OCI-M2 (cell line): ENCODE results near the gene SBK3.
"Not testable (repeated sequence)": the region's sequence is repeated elsewhere in the genome, so short reads cannot be mapped to it uniquely, and the experiment has no call there.

Experiments
- DNase-seq: peaks from one replicate; lab custom pipeline; 2025; ENCODE audit not compliant: unreplicated experiment; lab: John Stamatoyannopoulos, UW

The SBK3 gene

DNA sequence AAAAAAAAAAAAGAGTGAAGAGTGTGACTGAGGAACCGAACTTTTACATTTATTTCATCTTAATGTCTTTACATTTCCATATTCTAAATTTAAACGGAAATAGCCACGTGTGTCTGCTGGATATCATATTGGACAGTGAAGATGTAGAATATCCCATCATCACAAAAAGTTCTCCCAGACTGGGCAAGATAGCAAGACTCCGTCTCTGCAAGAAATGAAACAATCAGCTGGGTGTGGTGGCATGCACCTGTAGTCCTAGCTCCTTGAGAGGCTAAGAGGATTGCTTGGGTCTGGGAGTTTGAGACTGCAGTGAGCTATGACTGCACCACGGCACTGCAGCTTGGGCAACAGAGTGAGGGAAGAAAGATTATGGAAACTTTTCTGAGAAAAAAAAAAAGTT lies 31.4 kb upstream of the SBK3 start:
- DNase-seq: no peak

DNA sequence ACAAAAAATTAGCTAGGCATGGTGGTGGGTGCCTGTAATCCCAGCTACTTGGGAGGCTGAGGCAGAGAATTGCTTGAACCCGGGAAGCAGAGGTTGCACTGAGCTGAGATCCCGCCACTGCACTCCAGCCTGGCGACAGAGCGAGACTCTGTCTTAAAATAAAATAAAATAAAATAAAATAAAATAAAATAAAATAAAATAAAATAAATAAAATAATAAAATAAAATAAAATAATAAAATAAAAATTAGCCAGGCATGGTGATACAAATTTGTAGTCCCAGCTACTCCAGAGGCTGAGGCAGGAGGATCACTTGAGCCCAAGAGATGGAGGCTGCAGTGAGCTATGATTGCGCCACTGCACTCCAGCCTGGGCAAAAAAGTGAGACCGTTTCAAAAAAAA lies 28.6 kb upstream of the SBK3 start:
- DNase-seq: not testable (repeated sequence)

DNA sequence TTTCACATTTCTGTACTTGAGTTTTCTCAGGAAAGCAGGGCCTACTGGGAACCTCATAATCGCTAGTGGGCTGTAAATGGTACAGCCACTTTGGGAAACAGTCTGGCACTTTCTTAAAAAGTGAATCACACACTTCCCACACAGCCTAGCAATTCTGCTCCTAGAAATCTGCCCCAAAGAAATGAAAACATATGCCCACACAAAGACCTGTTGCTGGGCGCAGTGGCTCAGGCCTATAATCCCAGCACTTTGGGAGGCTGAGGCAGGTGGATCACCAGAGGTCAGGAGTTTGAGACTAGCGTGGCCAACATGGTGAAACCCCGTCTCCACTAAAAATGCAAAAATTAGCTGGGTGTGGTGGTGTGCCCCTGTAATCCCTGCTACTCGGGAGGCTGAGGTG lies 24.1 kb upstream of the SBK3 start:
- not testable (repeated sequence) for DNase-seq

DNA sequence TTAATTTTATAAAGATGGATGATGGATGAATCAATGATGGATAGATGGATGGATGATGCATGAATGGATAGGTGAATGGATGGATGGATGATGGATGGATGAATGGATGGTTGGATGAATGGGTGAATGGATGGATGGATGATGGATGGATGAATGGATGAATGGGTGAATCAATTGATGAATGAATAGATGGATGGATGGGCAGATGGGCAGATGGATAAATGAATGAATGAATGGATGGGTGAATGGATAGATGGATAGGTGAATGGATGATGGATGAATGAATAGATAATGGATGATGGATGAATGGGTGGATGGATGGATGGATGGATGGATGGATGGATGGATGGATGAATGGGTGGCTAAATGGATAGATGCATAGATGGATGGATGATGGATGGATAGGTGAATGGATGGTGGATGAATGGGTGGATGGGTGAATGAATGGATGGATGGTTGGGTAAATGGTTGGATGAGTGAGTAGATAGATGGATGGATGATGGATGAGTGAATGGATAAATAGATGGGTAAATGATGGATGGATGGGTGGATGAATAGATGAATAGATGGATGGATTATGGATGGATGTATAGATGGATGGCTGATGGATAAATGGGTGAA lies 22.5 kb upstream of the SBK3 start:
- DNase-seq: no peak

DNA sequence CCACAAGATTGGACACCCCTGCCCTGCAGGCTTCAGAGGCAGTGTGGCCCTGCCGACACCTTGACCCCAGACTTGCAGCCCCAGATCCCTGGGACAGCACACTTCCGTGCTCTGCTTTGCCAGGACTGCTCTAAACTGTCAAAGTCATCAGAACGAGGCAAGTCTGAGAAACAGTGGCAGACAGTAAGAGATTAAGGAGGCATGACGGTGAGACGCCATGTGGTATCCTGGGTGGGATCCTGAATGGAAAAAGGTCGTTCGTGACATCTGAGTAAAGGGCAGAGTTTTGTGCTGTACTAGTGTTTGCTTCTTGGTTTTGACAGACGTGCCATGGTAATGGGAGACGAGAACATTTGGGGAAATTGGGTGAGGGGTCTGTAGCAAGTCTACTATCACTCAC lies 21.5 kb upstream of the SBK3 start:
- DNase-seq: no peak

DNA sequence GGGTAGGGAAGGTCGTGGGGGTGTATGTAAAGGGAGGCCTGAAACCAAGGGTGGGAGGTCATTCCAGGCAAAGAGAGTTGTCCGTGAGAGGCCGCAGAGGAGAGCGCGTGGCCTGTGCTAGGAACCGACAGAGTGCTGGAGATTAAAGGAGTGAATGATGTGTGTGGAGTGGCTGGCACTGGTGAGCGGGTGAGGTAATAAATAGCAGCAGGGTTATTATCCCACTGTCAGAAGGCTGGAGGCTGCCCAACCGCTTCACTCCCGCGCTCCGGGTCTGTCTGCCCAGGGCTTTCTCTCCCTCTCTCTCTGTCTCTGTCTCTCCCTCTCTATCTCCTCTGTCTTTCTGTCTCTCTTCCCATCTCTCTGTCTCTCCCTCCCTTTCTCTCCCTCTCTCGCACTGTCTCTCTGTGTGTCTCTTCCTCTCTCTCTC lies 17.9 kb upstream of the SBK3 start:
- DNase-seq: no peak

DNA sequence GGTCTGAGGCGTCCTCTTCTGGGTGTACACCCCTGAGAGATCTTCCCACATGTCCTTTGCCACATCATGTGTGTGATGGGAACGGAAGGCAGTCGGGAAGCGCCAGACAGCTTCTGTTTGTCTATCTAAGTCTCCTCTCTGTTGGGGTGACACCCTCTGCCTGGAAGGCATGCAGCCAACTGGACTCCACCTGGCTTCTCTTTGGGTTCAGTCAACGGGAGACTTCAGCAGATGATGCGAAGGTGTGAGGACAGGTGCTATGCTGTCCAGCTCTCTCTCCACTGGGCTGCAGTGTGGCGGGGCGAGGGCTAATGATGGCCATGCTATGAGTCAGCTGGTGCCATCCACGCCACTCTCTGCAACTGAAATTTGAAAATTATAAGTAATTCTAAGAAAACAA lies 14.3 kb upstream of the SBK3 start:
- no peak for DNase-seq

DNA sequence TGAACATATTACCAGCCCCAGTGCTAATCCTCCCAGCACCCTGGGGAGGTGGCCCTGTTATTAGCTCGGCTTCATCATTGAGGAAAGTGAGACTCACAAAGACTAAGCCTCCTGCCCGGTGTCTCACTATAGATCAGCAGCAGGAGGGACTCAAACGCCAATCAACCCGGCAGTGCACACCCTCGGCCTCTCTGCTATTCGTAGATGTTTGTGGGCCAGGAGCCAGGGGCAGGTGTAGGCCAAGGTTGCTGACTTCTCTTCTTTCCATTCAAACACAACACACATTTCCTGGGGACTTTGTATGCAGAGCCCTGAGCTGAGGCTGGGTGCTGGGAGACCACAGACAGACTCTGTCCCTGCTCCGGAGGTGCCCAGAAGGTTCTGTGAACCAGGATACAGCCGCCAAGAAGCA lies 9.4 kb upstream of the SBK3 start:
- DNase-seq: no peak

DNA sequence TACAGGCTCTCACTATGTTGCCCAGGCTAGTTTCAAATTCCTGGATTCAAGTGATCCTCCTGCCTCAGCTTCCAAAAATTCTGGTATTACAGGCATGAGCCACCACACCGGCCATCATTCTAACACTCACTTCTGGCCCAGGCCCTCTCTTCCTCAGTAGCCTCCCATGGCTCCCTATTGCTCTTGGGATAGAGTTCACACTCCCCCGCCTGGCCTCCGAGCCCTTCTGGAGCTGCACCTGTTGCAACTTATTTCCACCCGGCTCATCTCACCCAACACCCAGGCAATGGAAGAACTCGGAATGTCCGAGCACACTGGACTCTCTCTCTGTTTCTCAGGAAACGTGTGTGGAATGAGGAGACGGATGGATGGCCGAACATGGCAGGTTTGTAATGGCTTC lies 9.0 kb upstream of the SBK3 start:
- DNase-seq: no peak

DNA sequence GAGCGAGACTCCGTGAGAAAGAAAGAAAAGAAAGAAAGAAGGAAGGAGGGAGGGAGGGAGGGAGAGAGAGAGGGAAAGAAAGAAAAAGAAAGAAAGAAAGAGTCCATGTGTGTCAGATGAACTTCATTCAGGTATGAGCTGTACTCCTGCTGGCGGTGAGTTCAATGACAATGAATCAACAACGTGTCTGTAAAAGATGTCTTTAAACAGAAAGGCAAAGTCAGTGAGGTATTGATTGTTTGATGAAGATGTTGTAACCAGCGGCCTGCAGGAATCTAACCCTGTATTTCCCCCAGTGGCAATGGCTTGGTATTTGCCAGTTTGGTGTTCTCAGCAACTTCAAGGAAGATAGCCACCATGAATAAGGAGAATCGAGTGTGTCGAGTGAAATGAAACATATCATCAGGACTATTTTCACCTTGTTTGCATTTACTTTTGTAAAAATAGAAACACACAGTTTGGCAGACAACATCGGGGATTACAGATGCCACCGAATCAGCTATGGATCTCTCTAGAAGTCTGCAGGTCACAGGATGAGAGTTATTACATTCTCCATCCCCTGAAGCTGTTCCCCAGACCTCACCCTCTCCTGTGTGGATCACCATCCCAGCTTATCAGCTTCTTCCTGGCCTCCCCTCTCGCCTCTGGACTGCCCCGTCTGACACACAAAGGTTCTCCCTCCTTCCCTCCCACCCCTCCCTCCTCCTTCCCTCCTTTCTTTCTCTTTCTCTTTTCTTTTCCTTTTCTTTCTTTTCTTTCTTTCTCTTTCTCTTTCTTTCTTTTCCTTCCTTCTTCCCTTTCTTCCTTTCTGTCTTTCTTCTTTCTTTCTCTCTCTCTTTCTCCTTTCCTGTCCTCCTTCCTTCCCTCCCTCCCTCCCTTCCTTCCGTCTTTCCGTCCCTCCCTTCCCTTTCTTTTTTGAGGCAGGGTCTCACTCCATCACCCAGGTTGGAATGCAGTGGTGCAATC lies 8.2 kb upstream of the SBK3 start:
- DNase-seq: no peak

DNA sequence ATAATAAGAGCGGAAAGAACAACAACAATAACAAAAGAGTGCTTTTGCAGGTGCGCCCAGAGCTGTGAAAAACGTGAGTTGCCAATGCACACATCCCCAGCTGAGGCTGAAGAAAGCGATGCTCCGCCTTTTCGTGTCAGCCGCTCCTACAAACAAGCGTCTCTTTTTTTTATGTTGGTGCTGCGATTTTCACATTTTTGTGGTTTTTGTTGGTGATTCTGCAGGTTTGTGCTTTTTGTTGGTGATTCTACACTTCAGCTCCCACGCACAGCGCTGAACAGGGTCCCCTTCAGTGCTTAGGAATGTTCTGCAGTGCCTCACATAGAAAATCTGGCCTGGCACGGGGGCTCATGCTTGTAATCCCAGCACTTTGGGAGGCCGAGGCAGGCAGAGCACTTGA lies 7.3 kb upstream of the SBK3 start:
- no peak for DNase-seq

DNA sequence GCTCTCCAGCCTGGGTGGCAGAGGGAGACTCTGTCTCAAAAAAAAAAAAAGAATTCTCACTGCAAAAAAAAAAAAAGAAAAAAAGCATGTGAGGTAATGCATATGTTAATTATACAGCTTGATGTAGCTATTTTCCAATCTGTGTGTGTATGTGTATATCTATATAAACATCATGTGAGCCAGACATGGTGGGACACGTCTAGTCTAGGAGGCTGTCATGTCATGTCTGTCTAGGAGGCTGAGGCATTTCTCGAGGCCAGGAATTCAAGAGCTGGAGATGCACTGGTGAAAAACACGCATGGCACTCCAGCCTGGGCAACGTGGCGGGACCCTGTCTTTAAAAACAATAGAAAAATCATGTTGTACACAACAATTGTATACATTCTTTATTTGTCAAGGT lies 6.9 kb upstream of the SBK3 start:
- no peak for DNase-seq

DNA sequence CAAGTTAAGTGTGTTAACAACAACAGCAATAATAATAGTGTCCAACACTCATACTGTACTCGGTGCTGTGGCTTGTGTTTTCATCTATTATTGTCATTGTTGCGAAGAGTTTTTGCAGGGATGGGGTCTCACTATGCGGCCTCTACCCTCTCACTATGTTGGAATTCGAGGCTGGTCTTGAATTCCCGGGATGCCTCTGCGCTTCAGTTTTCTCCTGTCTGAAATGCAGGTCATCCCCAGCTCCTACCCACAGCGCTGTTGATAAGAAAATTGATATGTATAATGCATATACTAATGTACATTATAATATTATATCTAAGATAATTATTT lies 4.9 kb upstream of the SBK3 start:
- DNase-seq: no peak

DNA sequence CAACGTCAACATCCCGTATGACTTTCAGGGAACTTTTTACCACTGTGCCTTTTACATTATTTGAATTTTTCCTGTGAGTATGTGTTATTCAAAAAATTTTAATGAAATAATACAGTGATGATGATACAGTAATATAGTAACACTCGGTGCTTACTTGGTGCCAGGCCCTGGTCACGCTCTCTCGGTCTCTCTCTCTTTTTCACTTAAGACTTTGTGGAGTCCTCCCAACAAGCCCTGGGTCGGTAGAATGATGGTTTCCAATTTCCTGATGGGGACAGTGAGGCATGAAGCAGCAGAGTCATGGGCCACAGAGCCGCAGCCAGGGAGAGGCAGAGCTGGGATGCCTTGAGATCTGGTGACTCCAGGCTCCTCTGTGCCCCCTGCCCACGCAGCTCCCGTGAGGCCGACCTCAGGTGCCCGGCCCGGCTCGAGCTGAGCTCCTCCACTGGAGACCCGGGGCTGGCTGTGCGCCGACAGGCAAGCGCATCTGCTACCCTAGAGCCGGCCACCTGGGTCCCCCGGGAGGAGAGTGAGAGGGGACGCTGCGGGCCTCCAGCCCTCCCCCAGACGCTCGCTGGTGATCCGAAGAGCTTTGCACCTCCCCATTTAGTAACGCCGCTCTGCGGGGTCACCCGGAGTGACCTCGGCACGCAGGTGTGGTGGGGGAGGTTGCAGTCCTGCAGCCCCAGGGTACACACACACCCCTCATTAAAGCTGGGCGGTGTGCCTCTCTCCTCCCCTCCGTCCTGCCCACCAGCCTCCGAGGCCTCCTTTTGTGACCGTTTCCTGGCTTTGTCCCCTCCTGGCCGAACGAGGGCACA lies 4.4 kb upstream of the SBK3 start:
- DNase-seq: no peak

DNA sequence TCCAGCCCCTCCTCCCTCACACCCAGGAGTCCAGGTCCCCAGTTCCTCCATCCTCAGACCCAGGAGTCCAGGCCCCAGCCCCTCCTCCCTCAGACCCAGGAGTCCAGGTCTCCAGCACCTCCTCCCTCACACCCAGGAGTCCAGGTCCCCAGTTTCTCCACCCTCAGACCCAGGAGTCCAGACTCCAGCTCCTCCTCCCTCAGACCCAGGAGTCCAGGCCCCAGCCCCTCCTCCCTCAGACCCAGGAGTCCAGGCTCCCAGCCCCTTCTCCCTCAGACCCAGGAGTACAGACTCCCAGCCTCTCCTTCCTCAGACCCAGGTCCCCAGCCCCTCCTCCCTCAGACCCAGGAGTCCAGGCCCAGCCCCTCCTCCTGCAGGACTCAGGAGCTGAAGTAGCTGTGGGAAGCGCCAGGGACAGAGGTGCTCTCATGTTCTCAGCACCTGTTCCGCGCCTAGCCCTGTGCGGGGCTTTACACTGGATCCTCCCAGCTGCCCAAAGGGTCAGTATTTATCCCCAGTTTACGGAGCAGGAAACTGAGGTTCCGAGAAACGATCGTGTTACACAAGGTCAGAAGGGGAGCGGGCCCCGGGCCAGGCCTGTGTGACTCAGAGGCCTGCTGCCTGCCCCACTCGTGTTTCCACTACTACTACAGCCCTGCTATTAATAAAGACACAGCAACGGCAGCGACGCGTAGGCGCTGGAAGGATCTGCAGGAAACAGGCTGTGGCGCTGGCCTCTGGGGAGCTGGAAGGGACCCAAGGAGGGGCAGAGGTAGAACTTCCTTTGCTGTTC lies 1.7 kb upstream of the SBK3 start:
- no peak for DNase-seq

DNA sequence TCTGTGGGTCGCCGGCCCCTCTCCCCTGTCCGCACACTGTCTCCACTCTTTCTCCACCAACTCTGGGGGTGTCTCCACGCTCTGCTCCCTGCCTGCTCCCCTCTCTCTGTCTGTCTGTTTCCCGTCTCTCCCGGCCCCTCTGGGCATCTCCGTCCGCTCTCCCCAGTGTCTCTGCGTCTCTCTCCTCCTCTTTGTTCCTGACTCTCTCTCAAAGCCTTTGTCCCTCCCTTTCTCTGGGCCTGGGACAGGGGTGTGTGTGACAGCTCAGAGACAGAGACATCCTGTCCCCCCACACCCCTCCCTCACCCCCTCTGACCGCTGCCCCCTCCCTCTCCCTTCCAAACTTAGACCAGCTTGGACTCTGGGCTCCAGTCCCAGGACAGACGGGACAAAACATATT lies 668 bp upstream of the SBK3 start:
- DNase-seq: no peak

DNA sequence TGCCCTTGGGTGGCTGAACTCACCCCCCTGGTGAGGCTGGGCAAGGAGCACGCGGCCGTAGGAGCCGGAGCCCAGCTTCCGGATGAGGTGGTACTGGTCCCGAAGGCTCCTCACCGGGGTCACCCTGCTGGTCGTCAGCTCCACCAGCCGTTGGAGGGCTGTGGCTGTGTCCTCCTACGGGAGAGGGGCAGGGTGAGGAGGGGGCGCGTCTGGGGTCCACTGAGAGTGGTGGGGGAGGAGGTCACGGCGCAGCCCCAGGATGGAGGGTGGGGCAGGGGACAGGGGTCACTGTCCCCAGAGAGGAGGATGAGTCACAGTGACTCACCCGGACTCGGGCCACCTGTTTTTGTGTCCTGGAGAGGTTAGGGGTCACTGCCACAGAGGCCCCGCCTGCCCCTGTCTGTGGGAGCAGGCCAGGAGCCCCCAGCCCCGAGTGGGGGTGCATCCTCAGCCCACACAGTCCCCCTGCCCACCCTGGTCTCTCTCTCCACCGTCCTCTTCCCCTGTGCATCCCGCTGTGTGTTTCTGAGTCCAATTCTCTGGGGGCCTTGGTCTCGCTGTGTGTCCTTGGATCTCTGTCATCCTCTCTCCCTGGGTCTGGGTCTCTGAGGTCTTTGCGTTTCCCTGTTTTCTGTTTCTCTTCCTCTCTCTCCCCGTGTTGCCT lies 435 bp downstream of the SBK3 start:
- DNase-seq: no peak

DNA sequence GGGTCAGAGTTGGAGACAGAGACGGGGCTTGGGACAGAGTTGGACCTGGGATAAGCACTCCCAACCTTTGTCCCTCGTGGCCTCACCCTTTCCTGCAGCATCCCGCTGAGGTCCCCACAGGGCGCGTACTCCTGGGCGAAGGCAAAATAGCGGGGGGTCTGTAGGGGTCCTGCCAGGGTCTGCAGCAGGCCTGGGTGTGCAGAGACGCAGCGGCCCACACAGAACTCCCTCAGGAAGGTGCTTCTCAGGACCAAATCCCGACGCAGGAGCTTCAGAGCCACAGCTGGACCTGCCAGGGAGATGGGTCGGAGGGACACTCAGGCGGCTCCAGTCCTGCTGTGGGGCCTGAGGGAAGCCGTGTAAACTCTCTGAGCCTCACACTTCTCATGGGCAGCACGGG lies 1.3 kb downstream of the SBK3 start:
- no peak for DNase-seq

DNA sequence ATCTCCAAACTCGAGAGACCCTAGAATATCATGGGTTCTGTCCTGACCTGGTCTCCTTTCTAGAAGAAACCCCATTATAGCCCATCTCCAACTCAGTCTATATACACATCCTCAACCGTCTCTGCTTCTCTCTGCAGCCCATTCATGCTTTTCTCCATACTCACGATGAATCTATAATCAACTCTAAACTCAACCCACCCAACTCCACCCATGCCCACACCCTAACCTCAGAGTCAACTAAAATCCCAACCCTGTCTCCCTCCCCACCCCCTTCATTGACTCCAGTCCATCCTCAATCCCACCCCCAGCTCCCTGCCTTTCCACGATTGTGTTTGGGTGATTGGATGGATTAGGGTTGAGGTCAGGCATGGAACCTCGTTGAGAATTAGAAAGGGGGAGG lies 1.8 kb downstream of the SBK3 start:
- DNase-seq: no peak

DNA sequence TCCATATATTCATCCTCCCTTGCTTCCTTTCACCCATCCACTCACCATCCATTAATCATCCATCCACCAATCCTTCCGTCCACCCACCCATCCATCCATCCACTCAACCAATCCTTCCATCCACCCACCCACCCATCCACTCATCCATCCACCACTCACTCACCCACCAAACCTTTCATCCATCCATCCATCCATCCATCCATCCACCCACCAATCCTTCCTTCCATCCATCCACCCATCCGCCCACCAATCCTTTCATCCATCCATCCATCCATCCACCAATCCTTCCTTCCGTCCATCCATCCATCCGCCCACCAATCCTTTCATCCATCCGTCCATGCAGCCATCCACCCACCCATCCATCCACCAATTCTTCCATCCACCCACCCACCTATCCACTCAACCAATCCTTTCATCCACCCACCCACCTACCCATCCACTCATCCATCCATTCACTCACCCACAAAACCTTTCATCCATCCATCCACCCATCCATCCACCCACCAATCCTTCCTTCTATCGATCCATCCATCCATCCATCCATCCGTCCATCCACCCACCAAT lies 3.0 kb downstream of the SBK3 start:
- DNase-seq: no peak
